Transverse colon (tissue), 3 donors: ENCODE measurements around the gene HYAL3.

Experiments used
- CTCF ChIP-seq, 5 experiments: fragments of 200-600 bp in 3 of 5; fragments of 450-650 bp in 2 of 5; sonication (generic) in 3 of 5; IDR thresholded peaks; 1 replicate in 2 of 5; 2 replicates in 3 of 5; pipeline ENCODE4 v1.5.1; 2016 to 2017; ENCODE audit warnings: antibody characterized with exemption in 5 of 5, inconsistent platforms in 3 of 5, mild to moderate bottlenecking in 2 of 5, moderate library complexity in 1 of 5
- EP300 ChIP-seq: sonication (generic); formaldehyde crosslinking; IDR thresholded peaks from one replicate; pipeline ENCODE4 v1.6.1; 2017; ENCODE audit warnings: antibody characterized with exemption, low read depth

- TF ChIP-seq CTCF (IDR thresholded peaks at IDR 0.05) (no peak), EP300 (no peak)
Measured at GRCh38 chr3:50248387-50248786, 50.8 kb downstream of the HYAL3 start.
